A673 (cell line): ENCODE measurements around the gene ZNF672. TPM values are rescaled to one million over a fixed set of nuclear protein-coding genes. Genes with fewer than 3 reads are reported as not detected.

Experiments
- BruUV-seq: library from RNA; stranded (reverse); fragments of 400-500 nt; replicated peaks from 2 replicates; lab custom pipeline; 2021; lab: Mats Ljungman, UMichigan
- CTCF ChIA-PET: fragments of 300-600 bp; sonication (Branson Sonifier 250); formaldehyde crosslinking; loops from one replicate; lab custom pipeline; 2022; ENCODE audit warnings: antibody characterized with exemption; lab: Charles Lee
- POLR2A ChIA-PET: fragments of 300-600 bp; sonication (Branson Sonifier 250); formaldehyde crosslinking; loops from one replicate; lab custom pipeline; 2022; ENCODE audit warnings: antibody characterized with exemption; ENCODE audit not compliant: low non-redundant PET; lab: Charles Lee
- DNase-seq: peaks from one replicate; pipeline ENCODE4 v3.0.0-alpha.2; 2015; ENCODE audit warnings: low spot score
- H3K27ac ChIP-seq: fragments of 200-600 bp; sonication (generic); 2 replicates; pipeline ENCODE4 v1.5.1; 2016; ENCODE audit warnings: mixed run types, low read depth, mild to moderate bottlenecking, mixed read lengths, antibody characterized with exemption, low read length; ENCODE audit not compliant: poor library complexity, severe bottlenecking
- H3K27me3 ChIP-seq: fragments of 200-600 bp; sonication (generic); replicated peaks from 2 replicates; pipeline ENCODE4 v1.6.1; 2017; ENCODE audit warnings: mixed run types, low read depth, mild to moderate bottlenecking, mixed read lengths, antibody characterized with exemption, low read length; ENCODE audit not compliant: insufficient read depth, poor library complexity
- H3K36me3 ChIP-seq: fragments of 200-600 bp; sonication (generic); 2 replicates; pipeline ENCODE4 v1.6.1; 2016; ENCODE audit warnings: mixed run types, mild to moderate bottlenecking, mixed read lengths, antibody characterized with exemption, low read length; ENCODE audit not compliant: insufficient read depth, poor library complexity, severe bottlenecking
- H3K4me1 ChIP-seq: fragments of 200-600 bp; sonication (generic); 2 replicates; pipeline ENCODE4 v1.6.1; 2017; ENCODE audit warnings: mixed run types, mild to moderate bottlenecking, mixed read lengths, antibody characterized with exemption, low read length; ENCODE audit not compliant: insufficient read depth, poor library complexity, severe bottlenecking
- H3K4me3 ChIP-seq: fragments of 200-600 bp; sonication (generic); 2 replicates; pipeline ENCODE4 v1.5.1; 2016; ENCODE audit warnings: low read depth, mixed run types, mild to moderate bottlenecking, mixed read lengths, low read length; ENCODE audit not compliant: poor library complexity, severe bottlenecking
- H3K9me3 ChIP-seq: fragments of 200-600 bp; sonication (generic); 2 replicates; pipeline ENCODE4 v1.6.1; 2016; ENCODE audit warnings: mixed run types, low read depth, mild to moderate bottlenecking, mixed read lengths, antibody characterized with exemption, low read length; ENCODE audit not compliant: poor library complexity, severe bottlenecking
- CTCF ChIP-seq: fragments of 300-800, 200-600 bp; sonication (generic); conservative IDR thresholded peaks from 2 replicates; pipeline ENCODE4 v1.5.1; 2017; ENCODE audit warnings: low read depth, mild to moderate bottlenecking, antibody characterized with exemption, low read length, moderate library complexity, mixed read lengths
- EZH2 ChIP-seq: fragments of 200-600 bp; sonication (generic); IDR thresholded peaks from 2 replicates; pipeline ENCODE4 v1.6.1; 2017; ENCODE audit warnings: borderline replicate concordance, low read depth, mild to moderate bottlenecking, mixed read lengths, antibody characterized with exemption, low read length; ENCODE audit not compliant: poor library complexity, severe bottlenecking
- intact Hi-C: fragments of 100-400 bp; cut with micrococcal nuclease; formaldehyde crosslinking; loops from one replicate; pipeline ENCODE4 v1.10.0; 2022; ENCODE audit not compliant: unreplicated experiment
- total RNA-seq: library from RNA; stranded (reverse); gene quantifications from 2 replicates; pipeline ENCODE4 v1.2.3, GENCODE V29; 2021

ZNF672 gene
- total RNA-seq, 1 experiment from 2014 or later, result 21.6 TPM

GRCh38 chr1:248831842-248832241, 6.2 kb upstream of the ZNF672 start:
- no peak overlapping the region for H3K4me3 ChIP-seq
- no TSS peak for BruUV-seq
- DNase-seq, result no peak
- no peaks in the 10 kb centered on the region for H3K36me3 ChIP-seq
- no peaks in the 10 kb centered on the region for H3K9me3 ChIP-seq
- intact Hi-C loops, result no loop called here
- POLR2A ChIA-PET, result no interaction called here
- peaks cover 1% of the 10 kb centered on the region for H3K4me1 ChIP-seq
- H3K27ac ChIP-seq, result no peak overlapping the region
- no peak for TF ChIP-seq EZH2
- no peak for TF ChIP-seq CTCF
- CTCF ChIA-PET, result no interaction called here
- H3K27me3 ChIP-seq, result peaks cover 5% of the 10 kb centered on the region

GRCh38 chr1:248834343-248834940, 3.6 kb upstream of the ZNF672 start:
- CTCF ChIA-PET, result no interaction called here
- TF ChIP-seq EZH2, result no peak
- TF ChIP-seq CTCF, result no peak
- Histone ChIP-seq H3K9me3 (no peaks in the 10 kb centered on the region), H3K4me3 (no peak overlapping the region), H3K36me3 (no peaks in the 10 kb centered on the region), H3K27me3 (peaks cover 5% of the 10 kb centered on the region), H3K4me1 (peaks cover 4% of the 10 kb centered on the region), H3K27ac (no peak overlapping the region)
- POLR2A ChIA-PET, result no interaction called here
- no peak for DNase-seq
- intact Hi-C loops, result no loop called here
- BruUV-seq, result no TSS peak

- Histone ChIP-seq H3K27ac (peak overlapping the region; percentile 94), H3K4me1 (peaks cover 4% of the 10 kb centered on the region), H3K27me3 (peaks cover 4% of the 10 kb centered on the region), H3K4me3 (peak overlapping the region; percentile 94), H3K36me3 (no peaks in the 10 kb centered on the region), H3K9me3 (no peaks in the 10 kb centered on the region)
- POLR2A ChIA-PET, result interaction anchor here (1.0 kb wide), 1 partner anchor 11 kb away, joined by 3 read pairs; the partner anchor contains the start of gene SH3BP5L
- CTCF ChIA-PET, result interaction anchor here (0.5 to 1.2 kb wide), 2 partner anchors 11 to 70 kb away, joined by 5 to 8 read pairs; partner anchors contain the start of gene SH3BP5L
- no peak for TF ChIP-seq CTCF
- no peak for TF ChIP-seq EZH2
- DNase-seq, result no peak
- BruUV-seq, result TSS peak; percentile 79
- intact Hi-C loops, result no loop called here
Measured at GRCh38 chr1:248837045-248837780, 811 bp upstream of the ZNF672 start.
